Stimulated activated CD4-positive, alpha-beta T cell treated with anti-CD3 and anti-CD28 coated beads, Interleukin-2, amount 100 ng/mL, for 24 hours (primary cell): ENCODE measurements around the gene FFAR3.
"Not testable (repeated sequence)": the region's sequence is repeated elsewhere in the genome, so short reads cannot be mapped to it uniquely, and the experiment has no call there.

Experiments
- DNase-seq, 2 donors: peaks; one replicate each; pipeline ENCODE4 v3.0.0-alpha.2; 2020

Gene FFAR3

GRCh38 chr19:35378356-35378755 lies 20.1 kb downstream of the FFAR3 start:
- DNase-seq: peak in 1 of 2 donors; percentile 7

- not testable (repeated sequence) for DNase-seq
These were observed 21.3 kb downstream of the FFAR3 start for GRCh38 chr19:35379545-35379944.

GRCh38 chr19:35379992-35380391 lies 21.7 kb downstream of the FFAR3 start:
- peak in 1 of 2 donors; percentile 3 for DNase-seq

- peak in 1 of 2 donors; percentile 4 for DNase-seq
These were observed 22.3 kb downstream of the FFAR3 start for GRCh38 chr19:35380450-35381124.

- peak in 1 of 2 donors; percentile 6 for DNase-seq
These were observed 23.1 kb downstream of the FFAR3 start for GRCh38 chr19:35381318-35381717.

- no peak for DNase-seq
These were observed 23.7 kb downstream of the FFAR3 start for GRCh38 chr19:35381926-35382325.

GRCh38 chr19:35383536-35383935 lies 25.3 kb downstream of the FFAR3 start:
- DNase-seq: no peak

- DNase-seq: peak in 1 of 2 donors; percentile 11
These were observed 30.2 kb downstream of the FFAR3 start for GRCh38 chr19:35388277-35389054.

- peak in 1 of 2 donors; percentile 0 for DNase-seq
These were observed 31.1 kb downstream of the FFAR3 start for GRCh38 chr19:35389192-35389861.

- DNase-seq: no peak
These were observed 34.8 kb downstream of the FFAR3 start for GRCh38 chr19:35392742-35393715.

GRCh38 chr19:35395382-35396199 lies 37.3 kb downstream of the FFAR3 start:
- no peak for DNase-seq

GRCh38 chr19:35396240-35396885 lies 38.1 kb downstream of the FFAR3 start:
- DNase-seq: no peak

GRCh38 chr19:35397064-35397463 lies 38.8 kb downstream of the FFAR3 start:
- no peak for DNase-seq

- no peak for DNase-seq
These were observed 40.3 kb downstream of the FFAR3 start for GRCh38 chr19:35398570-35398969.

GRCh38 chr19:35399231-35399630 lies 41.0 kb downstream of the FFAR3 start:
- DNase-seq: no peak

GRCh38 chr19:35399948-35400772 lies 41.9 kb downstream of the FFAR3 start:
- no peak for DNase-seq

GRCh38 chr19:35400773-35401100 lies 42.5 kb downstream of the FFAR3 start:
- DNase-seq: no peak

- not testable (repeated sequence) for DNase-seq
These were observed 43.2 kb downstream of the FFAR3 start for GRCh38 chr19:35401416-35401815.

GRCh38 chr19:35403116-35403760 lies 45.0 kb downstream of the FFAR3 start:
- DNase-seq: no peak
